Lung microvascular endothelial cell (primary cell): ENCODE results near the gene ANO4. TPM values are rescaled to one million over a fixed set of nuclear protein-coding genes. Genes with fewer than 3 reads are reported as not detected.
A peak's percentile ranks its signal among the peaks of the same experiment; 100 is the strongest.
"Not testable (repeated sequence)": the region's sequence is repeated elsewhere in the genome, so short reads cannot be mapped to it uniquely, and the experiment has no call there.

Source experiments
- DNase-seq, 2 donors: peaks; one replicate each; pipeline versions ENCODE4 v3.0.0 to v3.0.0-alpha.2; 2010; ENCODE audit warnings: low read depth in 2 of 2
- total RNA-seq: library from RNA; depleted of rRNA; stranded (reverse); fragments of >200 nt; gene quantifications from 2 replicates; pipeline ENCODE4 v1.2.1, GENCODE V29; 2014

The ANO4 gene
- total RNA-seq, 1 donor from 2014 or later, result 0.99 TPM

- DNase-seq, result peak; percentile 7 to 74
Measured at GRCh38 chr12:100987552-100988521, 193.3 kb downstream of the ANO4 start.

GRCh38 chr12:100989509-100989908 lies 194.9 kb downstream of the ANO4 start:
- DNase-seq, result not testable (repeated sequence)

- no peak for DNase-seq
Measured at GRCh38 chr12:100991102-100991501, 196.5 kb downstream of the ANO4 start.

- no peak for DNase-seq
Measured at GRCh38 chr12:100992194-100992593, 197.6 kb downstream of the ANO4 start.

- DNase-seq, result no peak
Measured at GRCh38 chr12:100993916-100994450, 199.4 kb downstream of the ANO4 start.

GRCh38 chr12:100995201-100995600 lies 200.6 kb downstream of the ANO4 start:
- DNase-seq, result no peak

- no peak for DNase-seq
Measured at GRCh38 chr12:100995771-100996170, 201.2 kb downstream of the ANO4 start.

GRCh38 chr12:101001669-101002068 lies 207.1 kb downstream of the ANO4 start:
- no peak for DNase-seq

GRCh38 chr12:101002696-101003419 lies 208.3 kb downstream of the ANO4 start:
- no peak for DNase-seq

- no peak for DNase-seq
Measured at GRCh38 chr12:101004898-101005297, 210.3 kb downstream of the ANO4 start.

GRCh38 chr12:101009274-101009673 lies 214.7 kb downstream of the ANO4 start:
- no peak for DNase-seq

GRCh38 chr12:101010896-101011295 lies 216.3 kb downstream of the ANO4 start:
- DNase-seq, result no peak

GRCh38 chr12:101013993-101014392 lies 219.4 kb downstream of the ANO4 start:
- DNase-seq, result no peak

GRCh38 chr12:101015044-101015443 lies 220.5 kb downstream of the ANO4 start:
- no peak for DNase-seq

GRCh38 chr12:101018540-101018939 lies 224.0 kb downstream of the ANO4 start:
- peak; percentile 56 to 59 for DNase-seq

- DNase-seq, result no peak
Measured at GRCh38 chr12:101019201-101019600, 224.6 kb downstream of the ANO4 start.

- DNase-seq, result no peak
Measured at GRCh38 chr12:101019667-101020066, 225.1 kb downstream of the ANO4 start.

GRCh38 chr12:101021442-101021841 lies 226.9 kb downstream of the ANO4 start:
- peak in 1 of 2 donors; percentile 10 for DNase-seq

GRCh38 chr12:101021911-101022388 lies 227.4 kb downstream of the ANO4 start:
- DNase-seq, result peak; percentile 48 to 67

- DNase-seq, result no peak
Measured at GRCh38 chr12:101027200-101027599, 232.6 kb downstream of the ANO4 start.

GRCh38 chr12:101027816-101028215 lies 233.2 kb downstream of the ANO4 start:
- no peak for DNase-seq

GRCh38 chr12:101038289-101038871 lies 243.8 kb downstream of the ANO4 start:
- no peak for DNase-seq
